Left ventricle myocardium inferior (tissue), 1 donor: ENCODE results near the gene ABHD18. TPM values are rescaled to one million over a fixed set of nuclear protein-coding genes. Genes with fewer than 3 reads are reported as not detected.
"Not testable (repeated sequence)": the region's sequence is repeated elsewhere in the genome, so short reads cannot be mapped to it uniquely, and the experiment has no call there.

ENCODE experiments used
- DNase-seq: peaks from one replicate; pipeline ENCODE4 v3.0.0-alpha.2; 2020
- H3K27ac ChIP-seq: fragments of 200-600 bp; replicated peaks from 2 replicates; pipeline ENCODE4 v1.8.0; 2021
- H3K27me3 ChIP-seq: fragments of 200-600 bp; 2 replicates; pipeline ENCODE4 v1.8.0; 2021; ENCODE audit warnings: low read depth
- H3K36me3 ChIP-seq: fragments of 200-600 bp; 2 replicates; pipeline ENCODE4 v1.8.0; 2021
- H3K4me1 ChIP-seq: fragments of 200-600 bp; 2 replicates; pipeline ENCODE4 v1.8.0; 2021
- H3K4me3 ChIP-seq: fragments of 200-600 bp; 2 replicates; pipeline ENCODE4 v1.8.0; 2021; ENCODE audit warnings: mild to moderate bottlenecking, moderate library complexity
- H3K9me3 ChIP-seq: fragments of 200-600 bp; replicated peaks from 2 replicates; pipeline ENCODE4 v1.8.0; 2021
- CTCF ChIP-seq: fragments of 200-600 bp; IDR thresholded peaks from 2 replicates; pipeline ENCODE4 v1.8.0; 2021; ENCODE audit warnings: antibody characterized with exemption, mild to moderate bottlenecking, borderline replicate concordance
- intact Hi-C: fragments of 100-400 bp; cut with micrococcal nuclease; formaldehyde crosslinking; loops from one replicate; pipeline ENCODE4 v1.11.0; 2022
- total RNA-seq: library from RNA; stranded (reverse); fragmentation: NEBNext Ultra II Directional; extraction: Animal tissue kit (Norgen Biotek cat#: 25700); gene quantifications from one replicate; pipeline ENCODE4 v1.2.1, GENCODE V29; 2021
- donor health status: DM: no; HTN: yes; CAD: no; lungs with severe emphysema.

The ABHD18 gene
- total RNA-seq, 1 donor from 2014 or later, result 30.4 TPM

GRCh38 chr4:127930175-127930574 lies 35.0 kb upstream of the ABHD18 start:
- Histone ChIP-seq H3K27me3 (no peaks in the 10 kb centered on the region), H3K27ac (no peak overlapping the region), H3K9me3 (no peaks in the 10 kb centered on the region), H3K4me1 (peaks cover 3% of the 10 kb centered on the region), H3K4me3 (no peak overlapping the region), H3K36me3 (peaks cover 41% of the 10 kb centered on the region)
- intact Hi-C loops, result no loop called here
- no peak for TF ChIP-seq CTCF
- no peak for DNase-seq

GRCh38 chr4:127931836-127932235 lies 33.4 kb upstream of the ABHD18 start:
- H3K27ac ChIP-seq, H3K27me3 ChIP-seq, H3K4me3 ChIP-seq, intact Hi-C loops, H3K9me3 ChIP-seq, H3K4me1 ChIP-seq, DNase-seq: not testable (repeated sequence)
- peaks cover 32% of the 10 kb centered on the region for H3K36me3 ChIP-seq

- Histone ChIP-seq H3K9me3 (no peaks in the 10 kb centered on the region), H3K36me3 (peaks cover 16% of the 10 kb centered on the region), H3K27me3 (no peaks in the 10 kb centered on the region), H3K27ac (no peak overlapping the region), H3K4me1 (no peaks in the 10 kb centered on the region), H3K4me3 (no peak overlapping the region)
- TF ChIP-seq CTCF, result no peak
- intact Hi-C loops, result no loop called here
- no peak for DNase-seq
Observed at GRCh38 chr4:127936974-127937373, 28.2 kb upstream of the ABHD18 start.

- DNase-seq, result no peak
- Histone ChIP-seq H3K36me3 (peaks cover 25% of the 10 kb centered on the region), H3K4me3 (no peak overlapping the region), H3K27me3 (no peaks in the 10 kb centered on the region), H3K27ac (no peak overlapping the region), H3K4me1 (peaks cover 2% of the 10 kb centered on the region), H3K9me3 (no peaks in the 10 kb centered on the region)
- intact Hi-C loops, result no loop called here
- no peak for TF ChIP-seq CTCF
Observed at GRCh38 chr4:127957105-127957504, 8.1 kb upstream of the ABHD18 start.

- no peaks in the 10 kb centered on the region for H3K27me3 ChIP-seq
- no peak overlapping the region for H3K27ac ChIP-seq
- H3K4me1 ChIP-seq, result peaks cover 25% of the 10 kb centered on the region
- DNase-seq, result no peak
- TF ChIP-seq CTCF, result no peak
- no peaks in the 10 kb centered on the region for H3K9me3 ChIP-seq
- no peak overlapping the region for H3K4me3 ChIP-seq
- H3K36me3 ChIP-seq, result peaks cover 20% of the 10 kb centered on the region
- intact Hi-C loops, result no loop called here
Observed at GRCh38 chr4:127959794-127960193, 5.4 kb upstream of the ABHD18 start.

GRCh38 chr4:127963633-127964398 lies 1.4 kb upstream of the ABHD18 start:
- H3K4me3 ChIP-seq, result peak overlapping the region; percentile 72
- peak overlapping the region; percentile 94 for H3K27ac ChIP-seq
- H3K36me3 ChIP-seq, H3K9me3 ChIP-seq, intact Hi-C loops, H3K27me3 ChIP-seq, DNase-seq: not testable (repeated sequence)
- peaks cover 60% of the 10 kb centered on the region for H3K4me1 ChIP-seq

GRCh38 chr4:127964426-127965061 lies 662 bp upstream of the ABHD18 start:
- H3K4me3 ChIP-seq, result peak overlapping the region; percentile 72
- H3K36me3 ChIP-seq, DNase-seq, intact Hi-C loops, H3K9me3 ChIP-seq, H3K27me3 ChIP-seq: not testable (repeated sequence)
- peaks cover 67% of the 10 kb centered on the region for H3K4me1 ChIP-seq
- H3K27ac ChIP-seq, result peak overlapping the region; percentile 94
